Endothelial cell (in vitro differentiated cells): ENCODE results near the gene RSPH3. TPM values are rescaled to one million over a fixed set of nuclear protein-coding genes. Genes with fewer than 3 reads are reported as not detected.

ENCODE experiments used
- DNase-seq: peaks from one replicate; pipeline ENCODE4 v3.0.0; 2021; ENCODE audit warnings: low spot score
- H3K27ac Mint-ChIP-seq: one replicate; pipeline ENCODE4 v1.8.0; 2021; ENCODE audit warnings: mixed read lengths, inconsistent platforms; ENCODE audit not compliant: unreplicated experiment
- H3K27me3 Mint-ChIP-seq: one replicate; pipeline ENCODE4 v1.8.0; 2021; ENCODE audit warnings: mild to moderate bottlenecking, moderate library complexity, mixed read lengths, inconsistent platforms; ENCODE audit not compliant: unreplicated experiment
- H3K36me3 Mint-ChIP-seq: one replicate; pipeline ENCODE4 v1.8.0; 2021; ENCODE audit warnings: mild to moderate bottlenecking, low read depth, mixed read lengths, inconsistent platforms; ENCODE audit not compliant: unreplicated experiment
- H3K4me1 Mint-ChIP-seq: one replicate; pipeline ENCODE4 v1.8.0; 2021; ENCODE audit warnings: mild to moderate bottlenecking, mixed read lengths, inconsistent platforms; ENCODE audit not compliant: unreplicated experiment
- H3K4me3 Mint-ChIP-seq: one replicate; pipeline ENCODE4 v1.8.0; 2021; ENCODE audit warnings: mild to moderate bottlenecking, mixed read lengths, inconsistent platforms; ENCODE audit not compliant: unreplicated experiment
- H3K9me3 Mint-ChIP-seq: one replicate; pipeline ENCODE4 v1.8.0; 2021; ENCODE audit warnings: mixed read lengths, inconsistent platforms; ENCODE audit not compliant: unreplicated experiment
- CTCF ChIP-seq: fragments of 200-600 bp; sonication (generic); IDR thresholded peaks from one replicate; pipeline ENCODE4 v1.5.0; 2021; ENCODE audit warnings: antibody characterized with exemption; ENCODE audit not compliant: unreplicated experiment
- total RNA-seq: library from RNA; stranded (reverse); fragmentation: NEBNext Ultra II Directional; extraction: Animal tissue kit (Norgen Biotek cat#: 25700); gene quantifications from one replicate; pipeline ENCODE4 v1.2.1, GENCODE V29; 2021; ENCODE audit not compliant: unreplicated experiment

The RSPH3 gene
- total RNA-seq, 1 donor from 2014 or later: 4.4 TPM

GRCh38 chr6:159004592-159004991, 4.6 kb upstream of the RSPH3 start:
- H3K27ac Mint-ChIP-seq: no peak overlapping the region
- no peaks in the 10 kb centered on the region for H3K9me3 Mint-ChIP-seq
- TF ChIP-seq CTCF: no peak
- peaks cover 16% of the 10 kb centered on the region for H3K4me1 Mint-ChIP-seq
- H3K27me3 Mint-ChIP-seq: peaks cover 4% of the 10 kb centered on the region
- no peaks in the 10 kb centered on the region for H3K36me3 Mint-ChIP-seq
- no peak overlapping the region for H3K4me3 Mint-ChIP-seq
- DNase-seq: no peak

GRCh38 chr6:159002432-159003155, 2.6 kb upstream of the RSPH3 start:
- H3K9me3 Mint-ChIP-seq: no peaks in the 10 kb centered on the region
- H3K4me1 Mint-ChIP-seq: peaks cover 24% of the 10 kb centered on the region
- DNase-seq: no peak

GRCh38 chr6:158999154-158999665, 792 bp downstream of the RSPH3 start:
- no peak for DNase-seq
- TF ChIP-seq CTCF: no peak
- peaks cover 27% of the 10 kb centered on the region for H3K4me1 Mint-ChIP-seq
- H3K27ac Mint-ChIP-seq: peak overlapping the region; percentile 90
- peaks cover 3% of the 10 kb centered on the region for H3K36me3 Mint-ChIP-seq
- peak overlapping the region; percentile 98 for H3K4me3 Mint-ChIP-seq
- H3K27me3 Mint-ChIP-seq: no peaks in the 10 kb centered on the region
- no peaks in the 10 kb centered on the region for H3K9me3 Mint-ChIP-seq

More at GRCh38 chr6:159002432-159003155, 2.6 kb upstream of the RSPH3 start:
- peaks cover 3% of the 10 kb centered on the region for H3K36me3 Mint-ChIP-seq
- peak overlapping the region; percentile 3 for H3K27ac Mint-ChIP-seq
- H3K27me3 Mint-ChIP-seq: peaks cover 4% of the 10 kb centered on the region
- TF ChIP-seq CTCF: no peak
- no peak overlapping the region for H3K4me3 Mint-ChIP-seq

- TF ChIP-seq CTCF: no peak
- peaks cover 3% of the 10 kb centered on the region for H3K36me3 Mint-ChIP-seq
- no peak overlapping the region for H3K4me3 Mint-ChIP-seq
- no peak overlapping the region for H3K27ac Mint-ChIP-seq
- DNase-seq: no peak
- no peaks in the 10 kb centered on the region for H3K27me3 Mint-ChIP-seq
- no peaks in the 10 kb centered on the region for H3K9me3 Mint-ChIP-seq
- H3K4me1 Mint-ChIP-seq: peaks cover 17% of the 10 kb centered on the region
Observed at GRCh38 chr6:158996856-158997255, 3.1 kb downstream of the RSPH3 start.

GRCh38 chr6:158993639-158994038, 6.4 kb downstream of the RSPH3 start:
- H3K9me3 Mint-ChIP-seq: no peaks in the 10 kb centered on the region
- TF ChIP-seq CTCF: no peak
- H3K27me3 Mint-ChIP-seq: peaks cover 2% of the 10 kb centered on the region
- DNase-seq: no peak
- no peak overlapping the region for H3K4me3 Mint-ChIP-seq
- peaks cover 4% of the 10 kb centered on the region for H3K36me3 Mint-ChIP-seq
- peaks cover 6% of the 10 kb centered on the region for H3K4me1 Mint-ChIP-seq
- H3K27ac Mint-ChIP-seq: no peak overlapping the region
